Trophoblast cell (in vitro differentiated cells and primary cell): ENCODE measurements around the gene NEK8.

Experiments
- DNase-seq, 2 donors: peaks; one replicate each; pipeline ENCODE4 v3.0.0-alpha.2; 2016
- H2AFZ ChIP-seq: 2 replicates; pipeline ENCODE4 v1.6.1; 2013; ENCODE audit warnings: low read length, moderate library complexity, mild to moderate bottlenecking; ENCODE audit not compliant: insufficient read depth, poor library complexity
- H2AK5ac ChIP-seq: 2 replicates; pipeline ENCODE4 v1.6.1; 2013; ENCODE audit warnings: mild to moderate bottlenecking, low read length
- H2BK120ac ChIP-seq: 2 replicates; pipeline ENCODE4 v1.6.1; 2013; ENCODE audit warnings: low read length, mild to moderate bottlenecking, moderate library complexity; ENCODE audit not compliant: insufficient read depth, poor library complexity
- H2BK12ac ChIP-seq: 2 replicates; pipeline ENCODE4 v1.6.1; 2013; ENCODE audit warnings: mild to moderate bottlenecking, low read length, moderate library complexity
- H2BK5ac ChIP-seq: 2 replicates; pipeline ENCODE4 v1.6.1; 2013; ENCODE audit warnings: low read length, low read depth, moderate library complexity, mild to moderate bottlenecking; ENCODE audit not compliant: poor library complexity
- H3K14ac ChIP-seq: 2 replicates; pipeline ENCODE4 v1.6.1; 2013; ENCODE audit warnings: mild to moderate bottlenecking, low read length
- H3K18ac ChIP-seq: 2 replicates; pipeline ENCODE4 v1.6.1; 2013; ENCODE audit warnings: mild to moderate bottlenecking, low read length
- H3K23ac ChIP-seq: 2 replicates; pipeline ENCODE4 v1.6.1; 2013; ENCODE audit warnings: low read length
- H3K27ac ChIP-seq: 2 replicates; pipeline ENCODE4 v1.5.1; 2013; ENCODE audit warnings: low read depth, mild to moderate bottlenecking, inconsistent platforms, low read length, moderate library complexity
- H3K27me3 ChIP-seq: 2 replicates; pipeline ENCODE4 v1.6.1; 2013; ENCODE audit warnings: inconsistent platforms, mild to moderate bottlenecking, low read length, moderate library complexity; ENCODE audit not compliant: insufficient read depth
- H3K36me3 ChIP-seq, 2 experiments: 1 replicate in 1 of 2; 2 replicates in 1 of 2; pipeline ENCODE4 v1.6.1; 2013; ENCODE audit warnings: low read length in 2 of 2, mild to moderate bottlenecking in 2 of 2, moderate library complexity in 1 of 2; ENCODE audit not compliant: insufficient read depth in 2 of 2, control insufficient read depth in 1 of 2
- H3K4ac ChIP-seq: 2 replicates; pipeline ENCODE4 v1.6.1; 2013; ENCODE audit warnings: low read depth, mild to moderate bottlenecking, low read length, moderate library complexity
- H3K4me1 ChIP-seq, 2 experiments: 1 replicate in 1 of 2; 2 replicates in 1 of 2; pipeline ENCODE4 v1.6.1; 2013; ENCODE audit warnings: low read length in 2 of 2, mild to moderate bottlenecking in 2 of 2, moderate library complexity in 1 of 2; ENCODE audit not compliant: insufficient read depth in 2 of 2, control insufficient read depth in 1 of 2
- H3K4me2 ChIP-seq: 2 replicates; pipeline ENCODE4 v1.6.1; 2013; ENCODE audit warnings: inconsistent platforms, mild to moderate bottlenecking, low read length, moderate library complexity
- H3K4me3 ChIP-seq: 2 replicates; pipeline ENCODE4 v1.5.1; 2013; ENCODE audit warnings: mild to moderate bottlenecking, low read depth, low read length, inconsistent platforms
- H3K79me1 ChIP-seq: one replicate; pipeline ENCODE4 v1.6.1; 2013; ENCODE audit warnings: low read length
- H3K79me2 ChIP-seq: 2 replicates; pipeline ENCODE4 v1.6.1; 2013; ENCODE audit warnings: low read length, mild to moderate bottlenecking; ENCODE audit not compliant: control insufficient read depth, insufficient read depth, poor library complexity
- H3K9ac ChIP-seq: 2 replicates; pipeline ENCODE4 v1.6.1; 2013; ENCODE audit warnings: mild to moderate bottlenecking, low read length
- H3K9me3 ChIP-seq: 2 replicates; pipeline ENCODE4 v1.6.1; 2013; ENCODE audit warnings: low read depth, mild to moderate bottlenecking, control low read depth, inconsistent platforms, low read length; ENCODE audit not compliant: insufficient read depth
- H4K12ac ChIP-seq: 2 replicates; pipeline ENCODE4 v1.6.1; 2013; ENCODE audit warnings: low read depth, mild to moderate bottlenecking, low read length, moderate library complexity
- H4K8ac ChIP-seq: 2 replicates; pipeline ENCODE4 v1.6.1; 2013; ENCODE audit warnings: low read depth, mild to moderate bottlenecking, low read length, moderate library complexity
- H4K91ac ChIP-seq: one replicate; pipeline ENCODE4 v1.6.1; 2013; ENCODE audit warnings: low read depth, mild to moderate bottlenecking, low read length, moderate library complexity
- WGBS: extraction: QIAGEN DNeasy Blood & Tissue Kit; methylation state at CpG from one replicate; pipeline ENCODE4 v1.1.7; 2013; ENCODE audit warnings: missing lambda C conversion rate; ENCODE audit not compliant: insufficient read length, insufficient coverage; ENCODE audit errors: extremely low coverage; 5-methylcytosine and 5-hydroxymethylcytosine counted together

Gene NEK8

DNA sequence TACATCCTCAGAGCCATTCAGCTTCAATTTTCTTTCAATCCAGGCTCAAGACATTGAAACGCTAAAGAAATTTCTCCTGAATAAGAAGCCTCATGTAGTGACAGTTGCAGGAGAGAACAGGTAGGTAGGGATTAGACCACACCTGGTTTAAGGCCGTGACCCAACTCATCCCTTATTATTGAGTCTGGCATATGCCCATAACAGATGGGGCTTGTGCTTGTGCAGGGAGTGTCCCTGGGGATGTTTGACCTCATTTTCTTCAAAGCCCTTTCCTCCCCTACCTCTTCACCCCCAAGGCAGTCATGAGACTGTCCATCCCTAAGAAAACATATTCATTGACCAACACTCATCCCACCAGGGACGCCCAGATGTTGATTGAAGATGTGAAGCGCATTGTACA, 42.3 kb upstream of the NEK8 start:
- Histone ChIP-seq H3K27me3 (no peaks in the 10 kb centered on the region), H4K12ac (no peak overlapping the region), H3K79me2 (no peaks in the 10 kb centered on the region), H4K8ac (no peak overlapping the region), H3K9me3 (peaks cover 4% of the 10 kb centered on the region), H2BK120ac (no peak overlapping the region), H3K9ac (no peak overlapping the region), H3K27ac (no peak overlapping the region), H3K4me3 (no peak overlapping the region), H3K23ac (no peak overlapping the region), H3K36me3 (peaks cover 75 to 90% of the 10 kb centered on the region in 2 experiments), H3K4me2 (no peak overlapping the region), H4K91ac (no peak overlapping the region), H3K14ac (no peak overlapping the region), H3K4ac (no peak overlapping the region), H3K18ac (no peak overlapping the region), H2BK12ac (no peak overlapping the region), H3K4me1 (no peaks in the 10 kb centered on the region), H2BK5ac (no peak overlapping the region), H2AK5ac (no peak overlapping the region), H2AFZ (no peak overlapping the region), H3K79me1 (no peaks in the 10 kb centered on the region)
- no peak for DNase-seq
- WGBS = no CpG with 5 or more reads among the region's 4 CpGs

DNA sequence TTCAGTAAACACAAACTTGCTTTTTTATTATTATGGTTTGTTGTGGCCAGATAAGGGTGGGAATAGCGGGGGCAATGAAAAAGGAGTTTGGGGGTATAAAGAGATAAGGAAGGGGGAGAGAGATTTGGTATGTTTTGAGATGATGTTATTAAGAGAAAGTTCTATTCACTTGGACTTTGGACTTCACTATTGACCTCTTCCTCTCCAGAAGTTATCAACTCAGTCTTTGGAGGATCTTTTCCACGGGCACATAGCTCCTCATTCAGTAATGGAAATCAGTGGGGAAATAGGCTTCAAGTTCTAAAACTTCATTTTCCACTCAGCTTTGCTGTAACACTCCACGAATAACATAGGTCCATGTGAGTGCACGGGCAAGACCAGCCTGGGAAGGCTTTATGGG, 40.1 kb upstream of the NEK8 start:
- Histone ChIP-seq H3K36me3 (peaks cover 67 to 83% of the 10 kb centered on the region in 2 experiments), H3K9ac (no peak overlapping the region), H3K79me2 (no peaks in the 10 kb centered on the region), H2BK5ac (no peak overlapping the region), H3K27ac (no peak overlapping the region), H4K12ac (no peak overlapping the region), H2BK12ac (no peak overlapping the region), H3K4me2 (no peak overlapping the region), H3K79me1 (no peaks in the 10 kb centered on the region), H3K4me3 (no peak overlapping the region), H2AFZ (no peak overlapping the region), H3K9me3 (peaks cover 4% of the 10 kb centered on the region), H2BK120ac (no peak overlapping the region), H3K4me1 (no peaks in the 10 kb centered on the region), H3K4ac (no peak overlapping the region), H3K14ac (no peak overlapping the region), H4K91ac (no peak overlapping the region), H3K18ac (no peak overlapping the region), H3K27me3 (no peaks in the 10 kb centered on the region), H2AK5ac (no peak overlapping the region), H3K23ac (no peak overlapping the region), H4K8ac (no peak overlapping the region)
- no peak for DNase-seq
- WGBS = 100% methylated on average over 1 of the region's 4 CpGs

DNA sequence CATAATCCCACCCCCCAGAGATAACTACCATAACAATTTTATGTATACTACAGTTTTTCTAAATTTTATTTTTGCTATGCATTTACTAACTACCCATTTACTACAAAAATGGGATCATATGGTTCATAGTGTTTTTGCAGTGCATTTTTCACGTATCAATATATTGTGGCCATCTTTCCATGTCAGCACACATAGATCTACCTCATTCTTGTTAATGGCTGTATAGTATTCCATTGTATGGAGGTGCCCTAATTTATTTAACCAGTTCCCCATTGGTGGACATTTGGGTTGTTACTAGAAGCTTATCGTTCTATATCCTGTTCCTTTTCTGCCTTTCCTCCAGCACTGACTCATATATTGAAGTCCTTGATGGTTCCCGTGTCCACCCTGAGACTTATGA, 39.6 kb upstream of the NEK8 start:
- Histone ChIP-seq H3K4me1 (no peaks in the 10 kb centered on the region), H3K14ac (no peak overlapping the region), H3K27ac (no peak overlapping the region), H2BK12ac (no peak overlapping the region), H4K8ac (no peak overlapping the region), H3K4me2 (no peak overlapping the region), H4K91ac (no peak overlapping the region), H3K4me3 (no peak overlapping the region), H2AK5ac (no peak overlapping the region), H3K9ac (no peak overlapping the region), H4K12ac (no peak overlapping the region), H3K27me3 (no peaks in the 10 kb centered on the region), H2AFZ (no peak overlapping the region), H3K4ac (no peak overlapping the region), H3K23ac (no peak overlapping the region), H3K9me3 (peaks cover 4% of the 10 kb centered on the region), H3K18ac (no peak overlapping the region), H3K79me1 (no peaks in the 10 kb centered on the region), H3K36me3 (peaks cover 68 to 85% of the 10 kb centered on the region in 2 experiments), H2BK120ac (no peak overlapping the region), H3K79me2 (no peaks in the 10 kb centered on the region), H2BK5ac (no peak overlapping the region)
- no peak for DNase-seq
- WGBS = no CpG with 5 or more reads among the region's 3 CpGs

DNA sequence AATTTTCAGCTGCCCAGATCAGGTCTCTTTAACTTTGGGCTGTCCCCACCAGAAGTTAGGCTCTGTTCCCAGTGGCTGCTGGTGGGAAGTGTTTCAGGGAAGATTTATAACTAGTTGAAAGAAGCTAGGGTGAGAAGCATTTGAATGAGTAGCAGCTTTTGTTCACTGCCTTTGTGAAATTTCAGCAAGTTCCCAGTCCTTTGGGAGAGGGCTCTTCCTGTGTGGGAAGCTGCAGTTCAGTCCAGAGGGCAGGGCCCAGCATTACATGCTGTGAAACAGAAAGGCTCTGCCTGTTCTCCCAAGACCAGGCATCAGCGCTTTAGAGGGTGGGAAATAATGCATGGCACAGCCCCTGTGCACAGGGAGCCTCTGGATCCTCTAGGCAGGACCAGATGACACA, 34.7 kb upstream of the NEK8 start:
- Histone ChIP-seq H4K8ac (no peak overlapping the region), H3K23ac (no peak overlapping the region), H2BK120ac (no peak overlapping the region), H3K4me1 (no peaks in the 10 kb centered on the region), H3K27me3 (no peaks in the 10 kb centered on the region), H3K79me2 (no peaks in the 10 kb centered on the region), H2AFZ (no peak overlapping the region), H2BK12ac (no peak overlapping the region), H2AK5ac (no peak overlapping the region), H3K9me3 (peaks cover 4% of the 10 kb centered on the region), H3K4ac (no peak overlapping the region), H3K4me3 (no peak overlapping the region), H4K91ac (no peak overlapping the region), H3K4me2 (no peak overlapping the region), H4K12ac (no peak overlapping the region), H3K9ac (no peak overlapping the region), H2BK5ac (no peak overlapping the region), H3K18ac (no peak overlapping the region), H3K14ac (no peak overlapping the region), H3K79me1 (no peaks in the 10 kb centered on the region), H3K36me3 (peaks cover 75 to 89% of the 10 kb centered on the region in 2 experiments), H3K27ac (no peak overlapping the region)
- WGBS = no CpG with 5 or more reads among the region's 1 CpG
- DNase-seq = no peak
